GM21528 (cell line): Measurements from ENCODE around the gene PALLD.

Experiments
- ATAC-seq: cut with Tn5 transposase; IDR thresholded peaks from one replicate; pipeline ENCODE4 v1.9.1; 2021; ENCODE audit warnings: mild to moderate bottlenecking, moderate library complexity; ENCODE audit not compliant: unreplicated experiment, low FRiP score

The PALLD gene

DNA sequence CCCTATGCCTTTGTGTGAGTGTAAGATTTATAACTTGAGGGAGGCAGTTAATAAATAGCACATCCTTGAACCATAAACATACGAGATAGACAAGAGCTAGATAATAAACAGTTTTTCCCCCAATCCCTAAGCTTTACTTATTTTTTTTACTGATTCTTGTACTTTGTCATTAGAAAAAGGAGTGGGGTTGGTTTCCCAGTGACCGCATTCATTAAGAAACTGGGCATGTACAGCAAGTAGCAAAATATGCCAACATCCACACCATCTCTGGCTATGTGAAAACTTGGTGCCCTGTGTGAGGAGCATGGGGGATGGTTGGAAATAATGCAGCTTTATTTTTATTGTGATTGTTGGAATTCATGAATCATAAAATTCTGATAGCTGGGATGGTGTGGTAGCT lies 337.0 kb downstream of the PALLD start:
- no peak for ATAC-seq

DNA sequence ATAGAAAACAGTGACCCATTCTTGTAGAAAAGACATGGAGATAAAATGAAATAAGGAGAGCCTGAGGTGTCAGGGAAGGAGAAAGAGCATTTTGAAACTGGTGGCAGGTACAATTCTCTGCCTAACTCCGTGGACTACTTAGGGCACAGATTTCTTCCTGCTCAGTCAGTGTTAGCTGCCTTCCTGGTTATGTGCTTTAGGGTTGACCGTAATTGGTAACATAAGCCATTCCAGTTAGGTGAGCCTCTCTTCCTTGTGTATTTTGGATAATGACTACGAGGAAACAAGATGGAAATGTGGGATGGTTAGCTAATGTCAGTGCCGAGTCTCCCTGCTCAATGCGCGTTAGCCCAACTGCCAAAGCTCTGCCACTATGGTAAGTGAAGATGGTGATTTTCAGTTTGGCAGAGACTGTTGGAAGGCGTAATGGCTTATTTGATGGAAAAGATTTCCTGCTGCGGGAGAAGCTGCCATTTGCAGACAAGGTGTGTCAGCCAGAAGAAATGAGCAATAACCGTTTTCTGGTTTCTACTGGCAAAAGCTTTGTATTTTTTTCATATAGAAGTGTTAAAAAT lies 339.1 kb downstream of the PALLD start:
- no peak for ATAC-seq

DNA sequence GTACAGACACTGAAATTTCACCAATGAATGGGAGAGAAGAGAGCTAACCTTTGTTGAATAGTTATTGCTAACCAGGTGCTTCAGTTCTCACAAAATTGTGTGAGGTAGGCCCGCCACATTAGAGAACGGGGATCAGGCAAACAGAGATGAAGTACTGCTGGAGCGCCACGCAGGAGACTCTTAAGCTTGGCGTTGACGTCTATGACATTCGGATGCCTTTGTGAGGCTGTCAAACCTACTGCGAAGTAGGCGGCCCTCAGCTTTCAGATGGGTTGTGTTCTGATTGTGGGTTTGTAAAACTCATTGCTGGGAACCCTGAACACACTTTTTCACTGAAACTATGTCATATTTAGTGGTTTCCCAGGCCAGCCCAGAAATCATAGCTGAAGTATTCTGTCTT lies 339.6 kb downstream of the PALLD start:
- no peak for ATAC-seq

GRCh38 chr4:168837922-168838321 lies 341.1 kb downstream of the PALLD start:
- ATAC-seq: no peak

DNA sequence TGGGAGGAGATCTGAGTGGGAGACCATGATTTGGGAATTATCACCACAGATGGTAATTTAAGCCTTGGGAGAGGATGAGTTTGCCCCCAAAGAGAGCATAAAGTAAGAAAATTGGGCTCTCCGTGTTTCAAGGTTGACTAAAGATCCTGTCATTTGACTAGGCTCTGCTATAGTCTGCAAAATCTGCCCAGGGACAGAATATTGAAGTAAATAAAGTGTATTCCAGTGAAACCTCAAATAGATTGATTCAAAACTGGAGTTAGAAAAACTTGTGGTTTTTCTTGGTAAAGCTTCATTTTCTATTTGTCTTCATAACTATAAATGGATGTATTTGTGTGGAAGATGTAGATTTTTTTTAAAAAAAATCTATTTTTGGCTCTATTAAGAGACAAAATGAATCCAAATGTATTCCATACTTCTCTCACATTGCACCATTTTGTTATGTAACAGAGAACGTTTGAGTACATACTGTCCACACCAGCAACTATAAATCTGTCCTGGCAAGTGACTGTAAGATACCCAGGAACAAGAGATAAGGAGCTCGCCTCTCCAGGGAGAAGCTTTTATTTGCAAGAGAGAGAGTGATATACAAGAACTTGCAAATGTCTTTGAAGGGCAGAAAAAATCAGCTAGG lies 343.0 kb downstream of the PALLD start:
- no peak for ATAC-seq

DNA sequence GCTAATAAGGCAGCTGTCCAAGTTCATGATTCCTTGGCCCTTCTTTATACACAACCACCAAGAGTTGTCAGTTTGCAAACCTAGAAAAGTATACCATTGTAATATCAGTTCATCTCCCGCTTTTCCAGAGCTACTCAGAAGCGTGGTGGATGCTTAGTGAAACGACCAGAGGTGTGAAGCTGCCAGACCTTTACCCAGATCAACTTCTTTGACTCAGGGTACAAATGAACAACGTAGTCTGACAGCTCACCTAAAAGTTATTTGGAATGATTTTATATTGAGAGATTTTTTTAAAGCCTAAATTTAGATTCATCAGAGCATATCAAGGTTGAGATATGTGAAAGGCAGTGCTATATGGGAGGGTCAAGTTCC lies 343.5 kb downstream of the PALLD start:
- no peak for ATAC-seq

DNA sequence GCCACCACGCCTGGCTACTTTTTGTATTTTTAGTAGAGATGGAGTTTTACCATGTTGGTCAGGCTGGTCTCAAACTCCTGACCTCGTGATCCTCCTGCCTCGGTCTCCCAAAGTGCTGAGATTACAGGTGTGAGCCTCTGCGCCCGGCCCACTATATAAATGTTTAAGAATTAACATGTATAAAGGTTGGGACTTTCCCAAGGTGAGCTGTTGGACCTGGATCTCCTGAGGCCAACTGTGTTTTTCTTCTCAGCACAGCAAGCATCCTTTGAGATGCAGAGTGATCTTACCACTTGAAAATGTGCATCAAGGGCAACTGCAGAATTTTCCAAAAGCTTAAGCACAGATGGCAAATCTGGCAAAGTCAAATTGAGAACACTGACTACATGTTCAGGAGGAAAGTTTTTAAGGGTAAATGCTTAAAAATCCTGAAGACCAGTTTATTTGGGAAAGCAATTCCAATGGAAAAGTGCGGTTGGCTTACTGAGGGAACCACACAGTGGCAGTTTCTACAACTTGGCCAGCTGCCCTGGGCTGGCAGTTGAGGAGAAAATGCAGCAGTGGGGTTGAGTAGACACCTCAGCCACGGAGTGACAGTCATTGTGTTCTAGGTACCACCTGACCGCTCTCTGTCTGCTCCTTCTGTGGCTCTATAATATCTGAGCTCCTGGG lies 344.3 kb downstream of the PALLD start:
- no peak for ATAC-seq

- ATAC-seq: no peak
Observed at GRCh38 chr4:168841672-168842019, 344.8 kb downstream of the PALLD start.

GRCh38 chr4:168842186-168842585 lies 345.3 kb downstream of the PALLD start:
- ATAC-seq: no peak

- ATAC-seq: no peak
Observed at GRCh38 chr4:168843635-168844034, 346.8 kb downstream of the PALLD start.

DNA sequence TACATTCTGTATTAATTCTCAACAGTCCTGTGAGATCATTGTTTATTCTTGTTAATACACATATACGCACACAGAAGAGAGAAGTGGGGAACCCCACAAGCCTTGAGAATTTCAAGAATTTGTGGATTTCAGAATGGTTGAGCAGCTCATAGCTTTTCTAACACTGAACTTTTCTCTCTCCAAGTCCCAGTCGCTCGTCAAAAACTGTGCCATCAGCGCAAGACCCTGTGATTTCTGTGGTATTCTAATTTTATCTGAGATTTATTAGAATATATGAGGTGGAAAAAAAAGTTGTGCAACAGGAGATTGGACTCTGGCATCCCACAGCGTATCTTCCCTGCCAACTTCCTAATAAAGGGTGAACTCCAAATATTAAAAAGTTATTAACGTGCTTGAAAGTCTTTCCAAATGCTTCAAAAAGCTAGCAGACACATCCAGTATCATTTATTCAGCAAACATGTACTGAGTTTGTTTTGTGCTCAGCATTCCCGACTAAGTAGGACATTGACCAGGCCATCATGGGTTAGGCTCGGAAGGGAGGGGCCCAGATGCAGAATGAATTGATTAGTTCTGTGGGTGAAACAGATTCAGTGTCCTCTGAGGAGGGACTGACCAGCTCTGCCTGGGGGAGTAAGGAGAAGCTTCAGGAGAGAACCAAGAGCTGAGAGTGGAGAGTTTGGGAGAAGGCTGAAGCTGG lies 347.6 kb downstream of the PALLD start:
- no peak for ATAC-seq

- ATAC-seq: no peak
Observed at GRCh38 chr4:168845897-168846296, 349.0 kb downstream of the PALLD start.

DNA sequence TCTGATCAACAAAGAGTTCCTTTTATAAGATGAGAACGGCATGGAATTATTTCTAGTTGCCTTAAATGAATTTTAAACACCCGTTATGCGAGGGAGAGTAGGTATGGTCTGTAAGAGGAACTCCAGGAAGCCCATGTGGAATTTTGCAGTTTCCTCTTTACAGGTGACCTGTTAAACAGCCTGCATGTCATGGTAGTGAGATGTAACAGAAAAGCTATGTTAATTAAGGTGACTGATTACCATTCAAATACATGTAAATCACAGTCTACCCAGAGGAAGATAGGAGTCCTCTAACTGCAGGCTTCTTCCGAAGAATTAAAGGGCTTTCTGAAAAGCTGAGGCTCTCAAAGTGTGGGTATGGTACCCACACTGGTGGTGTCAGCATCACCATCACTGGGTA lies 349.6 kb downstream of the PALLD start:
- no peak for ATAC-seq

GRCh38 chr4:168847771-168848502 lies 351.1 kb downstream of the PALLD start:
- ATAC-seq: no peak

DNA sequence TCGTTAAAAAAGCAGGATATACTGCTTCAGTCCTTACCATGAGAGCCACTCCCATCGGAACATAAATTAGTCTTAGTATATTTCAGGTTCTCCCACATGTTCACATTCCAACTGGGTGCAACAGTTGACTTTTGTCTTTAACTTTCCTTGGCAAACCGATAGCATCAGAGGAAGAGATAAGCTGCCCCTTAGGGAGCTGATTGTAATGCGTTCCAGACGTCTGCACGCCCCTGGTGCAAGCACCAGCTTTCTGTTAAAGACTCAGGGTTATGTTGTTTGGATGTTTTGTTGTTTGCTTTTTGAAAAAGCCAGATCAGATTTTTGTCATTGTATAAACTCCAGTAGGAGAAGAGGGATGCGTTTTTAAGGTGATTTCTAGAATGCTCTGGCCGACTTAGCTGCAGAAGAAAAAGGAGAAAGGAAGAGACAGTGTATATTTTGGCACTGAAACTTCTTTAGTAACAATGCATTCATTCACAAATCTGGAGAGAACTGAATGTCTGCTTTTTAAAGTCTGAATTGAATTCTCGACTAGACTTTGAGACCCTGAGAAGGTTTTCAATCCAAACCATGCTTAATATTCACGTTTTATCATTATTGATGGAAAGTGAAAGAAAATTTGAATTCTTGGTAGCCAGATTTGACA lies 352.3 kb downstream of the PALLD start:
- no peak for ATAC-seq

DNA sequence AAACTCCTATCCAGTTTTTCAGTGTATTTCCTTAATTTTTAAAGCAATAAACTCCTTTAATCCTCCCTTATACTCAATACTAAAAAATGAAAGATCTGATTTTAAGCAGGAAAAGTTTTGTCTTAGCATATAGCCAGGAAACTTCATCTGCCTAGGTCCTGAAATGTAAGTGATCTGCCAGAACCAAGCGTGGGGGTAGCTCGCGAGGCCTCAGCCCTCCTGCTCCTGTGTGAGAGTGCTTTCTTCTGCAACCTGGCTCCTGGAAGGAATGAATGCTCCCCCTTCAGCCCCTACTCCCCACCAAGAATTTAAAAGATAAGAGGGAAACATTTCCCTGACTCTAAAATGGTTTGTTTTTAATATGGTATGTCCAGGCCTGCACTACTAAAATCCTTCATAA lies 353.1 kb downstream of the PALLD start:
- ATAC-seq: no peak

- no peak for ATAC-seq
Observed at GRCh38 chr4:168852387-168852786, 355.5 kb downstream of the PALLD start.

- peak; percentile 71 for ATAC-seq
Observed at GRCh38 chr4:168852933-168853713, 356.3 kb downstream of the PALLD start.

DNA sequence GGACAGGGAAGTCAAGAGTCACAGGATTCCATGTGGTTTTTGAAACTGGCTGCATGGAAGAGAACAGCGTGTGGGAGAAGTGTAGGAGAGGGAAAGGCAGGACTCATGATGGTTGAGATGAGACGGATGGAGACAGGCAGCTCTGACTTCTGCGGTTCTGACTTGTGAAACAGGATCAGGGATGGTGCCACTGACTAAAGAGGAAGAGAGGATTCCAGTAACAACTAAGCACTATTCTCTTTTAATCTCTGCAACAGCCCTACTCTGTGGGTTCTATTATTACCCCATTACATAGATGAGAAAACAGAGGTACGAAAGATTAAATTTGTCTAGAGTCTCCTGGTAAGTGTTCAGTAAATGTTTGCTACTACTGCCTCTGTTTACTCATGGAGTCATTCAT lies 356.9 kb downstream of the PALLD start:
- ATAC-seq: peak; percentile 42
